Activated T-helper 2 cell treated with anti-CD3 and anti-CD28 coated beads, Interferon-gamma antibody, Interleukin-2, Interleukin-4, amounts not matched to agents 10 μg/mL and 5 μg/mL and 100 μg/mL, durations not matched to agents 14 hours and 24 hours and 36 hours (primary cell): Measurements from ENCODE around the gene CAVIN2. TPM values are rescaled to one million over a fixed set of nuclear protein-coding genes. Genes with fewer than 3 reads are reported as not detected.
"Not testable (repeated sequence)": the region's sequence is repeated elsewhere in the genome, so short reads cannot be mapped to it uniquely, and the experiment has no call there.

Experiments used
- DNase-seq: peaks from one replicate; pipeline ENCODE4 v3.0.0; 2021; ENCODE audit warnings: low spot score
- H3K27ac Mint-ChIP-seq: one replicate; pipeline ENCODE4 v1.8.0; 2021; ENCODE audit warnings: mixed read lengths
- H3K27me3 Mint-ChIP-seq: one replicate; pipeline ENCODE4 v1.8.0; 2021; ENCODE audit warnings: low read depth, mixed read lengths
- H3K36me3 Mint-ChIP-seq: one replicate; pipeline ENCODE4 v1.8.0; 2021; ENCODE audit warnings: low read depth, mixed read lengths
- H3K4me1 Mint-ChIP-seq: one replicate; pipeline ENCODE4 v1.8.0; 2021; ENCODE audit warnings: low read depth, mixed read lengths
- H3K4me3 Mint-ChIP-seq: one replicate; pipeline ENCODE4 v1.8.0; 2021; ENCODE audit warnings: low read depth, mild to moderate bottlenecking, moderate library complexity, mixed read lengths
- H3K9me3 Mint-ChIP-seq: one replicate; pipeline ENCODE4 v1.8.0; 2021; ENCODE audit warnings: mixed read lengths
- intact Hi-C: fragments of 100-400 bp; cut with micrococcal nuclease; formaldehyde crosslinking; loops from one replicate; pipeline ENCODE4 v1.15.1; 2023
- total RNA-seq: library from RNA; stranded (reverse); gene quantifications from 2 replicates; pipeline ENCODE4 v1.2.3, GENCODE V29; 2022

The CAVIN2 gene
- total RNA-seq, 1 donor from 2014 or later, result not detected

DNA sequence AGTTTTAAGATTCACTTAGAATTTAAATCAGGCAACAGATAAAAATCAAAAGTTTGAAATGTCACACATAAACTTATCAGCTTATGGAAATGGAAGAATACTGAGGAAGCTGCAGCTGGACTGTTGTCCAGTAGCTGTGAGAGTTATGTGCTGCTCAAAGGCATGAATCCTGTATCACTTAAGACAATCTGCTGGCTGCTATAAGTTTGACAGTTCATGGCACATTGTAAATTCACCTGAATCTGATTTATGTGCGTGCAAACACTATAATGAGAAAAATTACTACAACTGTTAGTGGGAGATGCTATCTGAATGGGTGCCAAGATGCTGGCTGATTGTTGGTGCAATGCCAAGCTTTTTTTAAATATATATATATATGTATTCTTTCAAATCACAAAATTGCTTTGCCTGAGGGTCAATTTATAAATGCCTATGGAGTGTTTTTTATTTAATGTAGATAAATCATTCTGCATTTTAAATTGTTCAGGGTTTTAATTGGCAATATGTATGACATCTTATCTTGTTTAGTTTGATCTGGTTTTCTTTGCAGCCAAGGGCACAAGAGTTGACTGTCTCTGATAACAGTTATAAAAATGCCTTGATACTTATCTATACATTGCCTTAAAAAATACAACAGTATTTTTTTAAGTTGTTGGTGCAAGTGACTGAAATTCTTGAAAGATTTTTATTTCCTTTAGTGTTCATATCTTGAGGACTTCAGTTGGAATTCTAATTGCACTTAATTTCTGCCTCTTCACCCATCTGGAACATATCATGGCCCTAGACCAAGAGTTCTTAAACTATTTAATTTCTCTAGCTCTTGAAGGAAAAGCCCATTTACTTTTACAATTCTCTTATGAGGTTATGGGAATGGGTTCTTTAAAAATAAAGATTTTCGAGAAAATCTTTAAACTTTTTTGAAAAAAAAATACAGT lies 48.7 kb downstream of the CAVIN2 start:
- intact Hi-C loops, result no loop called here
- H3K4me3 Mint-ChIP-seq, result no peak overlapping the region
- peaks cover 3% of the 10 kb centered on the region for H3K4me1 Mint-ChIP-seq
- H3K27me3 Mint-ChIP-seq, result peaks cover 5% of the 10 kb centered on the region
- H3K36me3 Mint-ChIP-seq, result no peaks in the 10 kb centered on the region
- no peak for DNase-seq
- H3K27ac Mint-ChIP-seq, result no peak overlapping the region
- H3K9me3 Mint-ChIP-seq, result no peaks in the 10 kb centered on the region

DNA sequence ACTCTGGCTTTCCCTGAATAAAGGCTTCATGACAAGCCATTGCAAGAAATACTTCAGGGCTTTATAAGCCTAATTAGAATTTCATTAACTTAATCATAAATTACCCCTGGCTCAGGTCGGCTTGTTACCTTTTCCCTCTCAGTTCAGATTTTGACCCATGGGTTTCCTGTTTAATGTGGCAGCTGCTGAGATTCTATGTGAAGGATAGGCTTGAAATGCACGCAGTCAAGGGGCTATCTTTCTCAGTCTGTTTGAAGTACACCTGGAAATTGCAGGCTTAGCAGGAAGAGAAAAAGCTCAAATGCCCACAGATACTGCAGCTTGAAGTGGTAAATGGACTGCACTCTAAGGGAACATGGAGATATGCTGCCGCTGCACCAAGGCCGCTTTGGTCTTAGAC lies 49.4 kb downstream of the CAVIN2 start:
- peaks cover 3% of the 10 kb centered on the region for H3K4me1 Mint-ChIP-seq
- no peaks in the 10 kb centered on the region for H3K9me3 Mint-ChIP-seq
- peaks cover 5% of the 10 kb centered on the region for H3K27me3 Mint-ChIP-seq
- H3K36me3 Mint-ChIP-seq, result no peaks in the 10 kb centered on the region
- DNase-seq, result no peak
- no peak overlapping the region for H3K27ac Mint-ChIP-seq
- H3K4me3 Mint-ChIP-seq, result no peak overlapping the region
- intact Hi-C loops, result no loop called here

DNA sequence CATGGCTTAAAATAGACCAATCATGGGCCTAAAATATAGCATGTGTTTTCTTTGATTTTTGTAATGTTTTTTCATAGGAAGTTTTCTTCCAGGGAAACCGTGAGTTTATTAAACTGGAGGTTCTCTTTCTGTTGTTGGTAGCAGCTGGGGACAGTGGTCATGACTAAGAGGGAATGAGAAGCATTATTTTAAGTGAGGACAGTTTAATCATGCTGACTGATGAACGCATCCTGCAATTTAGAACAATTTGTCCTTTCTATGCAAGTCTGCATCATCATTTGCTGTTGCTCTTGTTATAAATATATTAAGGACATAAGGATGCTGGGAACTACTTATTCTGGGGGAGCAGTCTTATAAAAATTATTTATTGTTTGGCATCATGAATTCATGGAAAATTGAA lies 51.2 kb downstream of the CAVIN2 start:
- Mint-ChIP-seq H3K9me3 (no peaks in the 10 kb centered on the region), H3K27ac (no peak overlapping the region), H3K4me1 (peaks cover 3% of the 10 kb centered on the region), H3K4me3 (no peak overlapping the region), H3K36me3 (no peaks in the 10 kb centered on the region), H3K27me3 (peaks cover 9% of the 10 kb centered on the region)
- intact Hi-C loops, result no loop called here
- no peak for DNase-seq

DNA sequence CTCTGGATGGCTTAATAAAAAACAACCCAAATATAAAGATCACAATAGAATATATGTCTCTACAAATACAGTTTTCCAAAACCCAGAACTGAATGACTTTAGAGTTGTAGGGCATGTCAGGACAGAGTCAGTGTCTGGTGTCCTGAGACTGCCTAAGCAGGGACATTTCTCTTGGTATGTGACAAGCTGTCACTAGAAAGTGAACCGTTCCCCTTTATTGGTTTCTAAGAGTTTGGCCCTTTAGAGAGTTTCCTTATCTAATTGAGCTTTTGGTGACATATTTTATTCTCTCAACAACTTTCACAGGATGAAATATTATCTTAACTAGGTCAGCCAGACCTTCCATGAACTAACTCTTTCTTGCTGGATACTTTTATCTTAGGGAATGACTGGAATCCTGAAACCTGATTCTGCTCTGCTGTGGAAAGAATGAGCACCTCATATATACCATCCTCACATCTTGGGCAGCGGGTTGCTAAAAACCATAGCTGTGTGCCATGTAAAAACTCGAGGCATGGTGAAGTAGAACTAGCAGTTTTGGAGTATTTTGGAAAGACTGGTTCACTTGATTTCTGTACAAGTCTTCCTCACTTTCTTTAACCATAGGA lies 54.8 kb downstream of the CAVIN2 start:
- intact Hi-C loops, result no loop called here
- H3K4me3 Mint-ChIP-seq, result no peak overlapping the region
- H3K9me3 Mint-ChIP-seq, result no peaks in the 10 kb centered on the region
- no peak overlapping the region for H3K27ac Mint-ChIP-seq
- peaks cover 6% of the 10 kb centered on the region for H3K4me1 Mint-ChIP-seq
- DNase-seq, result no peak
- no peaks in the 10 kb centered on the region for H3K36me3 Mint-ChIP-seq
- peaks cover 15% of the 10 kb centered on the region for H3K27me3 Mint-ChIP-seq

DNA sequence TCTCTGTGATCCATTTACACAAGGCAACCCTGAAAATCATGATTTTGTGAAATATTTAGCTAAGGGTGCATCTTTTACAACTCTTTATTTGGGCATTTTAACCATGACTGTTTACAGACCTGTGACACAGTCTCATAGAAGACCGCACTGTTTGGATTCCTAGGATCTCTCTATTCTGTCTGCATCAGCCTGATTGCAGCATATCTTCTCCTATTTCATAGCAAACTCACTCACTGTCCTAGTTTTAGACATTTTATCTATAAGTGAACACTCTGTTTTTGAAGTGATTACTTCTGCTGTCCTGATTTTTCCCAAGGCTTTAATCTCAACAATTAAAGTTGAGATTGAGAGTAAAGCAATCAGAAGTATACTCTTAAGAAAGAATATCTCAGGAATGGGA lies 56.2 kb downstream of the CAVIN2 start:
- no peaks in the 10 kb centered on the region for H3K9me3 Mint-ChIP-seq
- H3K4me1 Mint-ChIP-seq, result peaks cover 9% of the 10 kb centered on the region
- peaks cover 15% of the 10 kb centered on the region for H3K27me3 Mint-ChIP-seq
- intact Hi-C loops, result no loop called here
- H3K27ac Mint-ChIP-seq, result no peak overlapping the region
- H3K4me3 Mint-ChIP-seq, result no peak overlapping the region
- H3K36me3 Mint-ChIP-seq, result no peaks in the 10 kb centered on the region
- no peak for DNase-seq

DNA sequence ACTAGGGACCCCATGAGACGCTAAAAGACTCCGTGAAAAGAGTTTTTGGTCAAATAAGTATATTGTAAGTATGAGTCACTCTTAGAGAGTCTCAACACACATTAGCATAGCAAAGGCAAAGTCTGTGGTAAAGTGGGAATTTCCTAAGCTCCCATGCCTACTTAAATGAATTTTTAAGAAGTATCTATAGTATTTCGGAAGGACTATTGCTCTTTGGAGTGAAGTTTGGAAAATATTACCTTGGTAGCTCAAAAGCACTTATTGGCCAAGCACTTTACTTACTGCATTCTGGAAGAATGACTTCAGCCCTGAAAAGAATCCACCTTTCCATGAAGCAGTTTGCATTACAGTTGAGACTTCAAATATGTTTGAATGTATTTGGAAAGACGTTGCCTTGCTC lies 57.1 kb downstream of the CAVIN2 start:
- H3K36me3 Mint-ChIP-seq, result no peaks in the 10 kb centered on the region
- H3K27me3 Mint-ChIP-seq, result peaks cover 16% of the 10 kb centered on the region
- no peak overlapping the region for H3K4me3 Mint-ChIP-seq
- H3K4me1 Mint-ChIP-seq, result peaks cover 9% of the 10 kb centered on the region
- no peak for DNase-seq
- intact Hi-C loops, result no loop called here
- H3K9me3 Mint-ChIP-seq, result no peaks in the 10 kb centered on the region
- H3K27ac Mint-ChIP-seq, result no peak overlapping the region

DNA sequence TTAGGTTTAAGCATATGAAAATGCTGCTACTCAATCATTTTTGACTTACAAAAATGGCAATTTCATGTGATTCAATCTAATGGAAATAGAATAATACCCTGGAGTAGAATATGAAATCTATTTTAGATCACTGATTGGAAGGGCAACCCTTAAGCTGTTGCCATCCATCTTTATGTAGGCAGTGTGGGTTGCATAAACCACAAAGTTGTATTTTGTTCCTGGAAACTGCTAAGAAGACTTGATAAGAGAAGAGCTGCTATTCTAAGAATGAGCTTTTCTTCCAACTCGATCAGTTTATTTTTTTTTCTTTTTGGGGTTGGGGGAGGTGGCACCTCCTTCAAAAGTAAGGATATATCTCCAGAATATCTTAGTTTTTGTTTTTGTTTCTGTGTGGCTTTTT lies 60.2 kb downstream of the CAVIN2 start:
- H3K9me3 Mint-ChIP-seq, result no peaks in the 10 kb centered on the region
- DNase-seq, result no peak
- H3K27ac Mint-ChIP-seq, result no peak overlapping the region
- intact Hi-C loops, result no loop called here
- H3K4me3 Mint-ChIP-seq, result no peak overlapping the region
- no peaks in the 10 kb centered on the region for H3K36me3 Mint-ChIP-seq
- peaks cover 6% of the 10 kb centered on the region for H3K4me1 Mint-ChIP-seq
- H3K27me3 Mint-ChIP-seq, result peaks cover 20% of the 10 kb centered on the region

DNA sequence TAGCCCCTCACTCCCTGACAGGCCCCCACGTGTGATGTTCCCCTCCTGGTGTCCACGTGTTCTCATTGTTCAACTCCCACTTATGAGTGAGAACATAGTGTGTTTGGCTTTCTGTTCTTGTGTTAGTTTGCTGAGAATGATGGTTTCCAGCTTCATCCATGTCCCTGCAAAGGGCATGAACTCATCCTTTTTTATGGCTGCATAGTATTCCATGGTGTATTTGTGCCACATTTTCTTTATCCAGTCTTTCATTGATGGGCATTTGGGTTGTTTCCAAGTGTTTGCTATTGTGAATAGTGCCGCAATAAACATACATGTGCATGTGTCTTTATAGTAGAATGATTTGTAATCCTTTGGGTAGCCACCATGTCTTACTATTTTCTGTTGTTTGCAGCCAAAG lies 61.2 kb downstream of the CAVIN2 start:
- DNase-seq, H3K4me3 Mint-ChIP-seq, H3K9me3 Mint-ChIP-seq, H3K4me1 Mint-ChIP-seq, H3K36me3 Mint-ChIP-seq, H3K27ac Mint-ChIP-seq, intact Hi-C loops: not testable (repeated sequence)
- peaks cover 15% of the 10 kb centered on the region for H3K27me3 Mint-ChIP-seq

Other genes starting within 250 kb of the CAVIN2 start
- 39.9 and 40.0 TPM in 2 replicates for gene NABP1, start 169.0 kb downstream of the CAVIN2 start, total RNA-seq